ENCODE results near the gene AHCTF1.
"Not testable (repeated sequence)": the region's sequence is repeated elsewhere in the genome, so short reads cannot be mapped to it uniquely, and the experiment has no call there.

Gene AHCTF1

GRCh38 chr1:246893191-246893939, 38.4 kb downstream of the AHCTF1 start:
- TF ChIP-seq ZFX (IDR thresholded peaks at IDR 0.05; ENCODE audit: borderline replicate concordance) (no peak), CTCF (IDR thresholded peaks at IDR 0.05) (no peak)
- H3K27ac ChIP-seq, result no peak overlapping the region

GRCh38 chr1:246891105-246891504, 40.6 kb downstream of the AHCTF1 start:
- H3K27ac ChIP-seq, result no peak overlapping the region
- no peak for TF ChIP-seq CTCF (IDR thresholded peaks at IDR 0.05)

GRCh38 chr1:246888522-246888921, 43.2 kb downstream of the AHCTF1 start:
- TF ChIP-seq CTCF (IDR thresholded peaks at IDR 0.05), result no peak
- TF ChIP-seq ZFX (IDR thresholded peaks at IDR 0.05; ENCODE audit: borderline replicate concordance), result no peak
- H3K27ac ChIP-seq, result no peak overlapping the region

- H3K27ac ChIP-seq, result not testable (repeated sequence)
Observed at GRCh38 chr1:246885389-246885788, 46.4 kb downstream of the AHCTF1 start.

- no peak overlapping the region for H3K27ac ChIP-seq
- TF ChIP-seq ZFX (IDR thresholded peaks at IDR 0.05; ENCODE audit: borderline replicate concordance) (no peak), CTCF (IDR thresholded peaks at IDR 0.05) (no peak)
Observed at GRCh38 chr1:246878551-246878950, 53.2 kb downstream of the AHCTF1 start.

GRCh38 chr1:246876431-246876830, 55.3 kb downstream of the AHCTF1 start:
- no peak overlapping the region for H3K27ac ChIP-seq
- TF ChIP-seq CTCF (IDR thresholded peaks at IDR 0.05), result no peak

GRCh38 chr1:246875041-246876026, 56.4 kb downstream of the AHCTF1 start:
- no peak for TF ChIP-seq CTCF (IDR thresholded peaks at IDR 0.05)
- TF ChIP-seq ZFX (IDR thresholded peaks at IDR 0.05; ENCODE audit: borderline replicate concordance), result no peak
- H3K27ac ChIP-seq, result no peak overlapping the region

Measured in 22Rv1 (cell line).